Ovary (tissue), 9 donors: ENCODE measurements around the gene SLC5A5. TPM values are rescaled to one million over a fixed set of nuclear protein-coding genes. Genes with fewer than 3 reads are reported as not detected.

ENCODE experiments used
- DNase-seq, 5 donors: peaks; one replicate each; pipeline ENCODE4 v3.0.0-alpha.2; 2019 to 2020
- H3K27ac ChIP-seq, 2 donors: fragments of 200-600 bp; one replicate each; pipeline versions ENCODE4 v1.5.1 to v1.8.0; 2019 to 2022
- H3K27me3 ChIP-seq: fragments of 200-600 bp; one replicate; pipeline ENCODE4 v1.8.0; 2022
- H3K36me3 ChIP-seq: fragments of 200-600 bp; sonication (generic); one replicate; pipeline ENCODE4 v1.5.1; 2019
- H3K4me1 ChIP-seq: one replicate; pipeline ENCODE4 v1.8.1; 2013; ENCODE audit warnings: mild to moderate bottlenecking, moderate library complexity; ENCODE audit not compliant: insufficient read depth
- H3K4me3 ChIP-seq: fragments of 200-600 bp; sonication (generic); one replicate; pipeline ENCODE4 v1.5.1; 2017
- H3K9me3 ChIP-seq, 2 donors: fragments of 200-600 bp in 1 of 2; sonication (generic) in 1 of 2; one replicate each; pipeline versions ENCODE4 v1.5.1 to v1.8.1; 2013 to 2019; ENCODE audit warnings: mild to moderate bottlenecking in 1 of 2, moderate library complexity in 1 of 2
- CTCF ChIP-seq, 3 donors: fragments of 450-650 bp in 2 of 3; fragments of 200-600 bp in 1 of 3; IDR thresholded peaks; one replicate each; pipeline versions ENCODE4 v1.5.1 to v1.8.0; 2016 to 2022; ENCODE audit warnings: antibody characterized with exemption in 3 of 3, mild to moderate bottlenecking in 1 of 3
- EP300 ChIP-seq: sonication (generic); formaldehyde crosslinking; IDR thresholded peaks from one replicate; pipeline ENCODE4 v1.6.1; 2017; ENCODE audit warnings: antibody characterized with exemption
- POLR2A ChIP-seq: fragments of 450-650 bp; IDR thresholded peaks from one replicate; pipeline ENCODE4 v1.6.1; 2017; ENCODE audit warnings: antibody characterized with exemption, mild to moderate bottlenecking, moderate library complexity
- WGBS, 3 donors: extraction: QIAGEN DNeasy Blood & Tissue Kit in 1 of 3; methylation state at CpG; one replicate each; pipeline versions ENCODE4 v1.1.5 to v1.1.7; 2013 to 2017; 5-methylcytosine and 5-hydroxymethylcytosine counted together
- intact Hi-C, 4 donors: fragments of 100-400 bp; cut with DNase I; formaldehyde crosslinking; loops; one replicate each; pipeline versions ENCODE4 v1.11.0 to v1.15.1; 2022 to 2023
- polyA plus RNA-seq, 2 donors: library from polyadenylated mRNA; stranded (reverse); fragments of 200-250 nt in 1 of 2; fragments of 350-450 nt in 1 of 2; fragmentation: Illumina TruSeq in 1 of 2; extraction: RNeasy Lipid Tissue Mini Kit (QIAGEN cat#74804) in 1 of 2; gene quantifications; one replicate each; pipeline ENCODE4 v1.2.3, GENCODE V29; 2013 to 2014
- total RNA-seq, 7 donors: library from RNA; depleted of rRNA in 2 of 7; stranded (reverse); fragments of >200 nt in 2 of 7; fragmentation: NEBNext Ultra II Directional in 3 of 7; extraction: Animal tissue kit (Norgen Biotek cat#: 25700) in 3 of 7; gene quantifications; one replicate each; pipeline versions ENCODE4 v1.1.0 to v1.2.4, GENCODE V29; 2016 to 2023
- donor health status: DM: no; HTN: no; CAD: no; lungs with moderate emphysema.
- donor health status: DM: no; HTN: no; CAD: no.
- donor health status: Bipolar disorder and iron deficiency.
- donor health status: DM: yes; HTN: yes; CAD: no.
- donor health status: DM: no; HTN: no; CAD: no.
- donor health status: DM: yes; HTN: yes; CAD: no.

SLC5A5 gene
- total and polyA plus RNA-seq, 9 donors, result 0.07 TPM; not detected in 8

- Histone ChIP-seq H3K9me3 (no peaks in the 10 kb centered on the region), H3K27me3 (no peaks in the 10 kb centered on the region), H3K4me1 (peaks cover 12% of the 10 kb centered on the region), H3K36me3 (no peaks in the 10 kb centered on the region), H3K27ac (no peak overlapping the region), H3K4me3 (no peak overlapping the region)
- TF ChIP-seq EP300 (no peak), POLR2A (no peak), CTCF (IDR thresholded peaks at IDR 0.05) (no peak)
- WGBS, 3 donors, result 71 to 79% (median 74%) methylated on average over 14 of the region's 14 CpGs
- intact Hi-C loops, result no loop called here
- DNase-seq, result no peak
Measured at GRCh38 chr19:17843908-17844490, 27.7 kb upstream of the SLC5A5 start.

GRCh38 chr19:17846146-17846545, 25.6 kb upstream of the SLC5A5 start:
- intact Hi-C loops, result no loop called here
- Histone ChIP-seq H3K36me3 (no peaks in the 10 kb centered on the region), H3K4me1 (peaks cover 12% of the 10 kb centered on the region), H3K4me3 (no peak overlapping the region), H3K27ac (no peak overlapping the region), H3K9me3 (no peaks in the 10 kb centered on the region), H3K27me3 (no peaks in the 10 kb centered on the region)
- no peak for TF ChIP-seq EP300
- TF ChIP-seq POLR2A, result no peak
- no peak for TF ChIP-seq CTCF (IDR thresholded peaks at IDR 0.05)
- no peak for DNase-seq
- WGBS, 3 donors, result 90 to 92% (median 92%) methylated on average over 8 of the region's 8 CpGs

- intact Hi-C loops, result no loop called here
- Histone ChIP-seq H3K27ac (peak within 1 kb of the TSS; percentile 56 to 82), H3K9me3 (no peaks in the 10 kb centered on the region), H3K4me3 (peak within 1 kb of the TSS; percentile 25), H3K36me3 (no peaks in the 10 kb centered on the region), H3K27me3 (no peaks in the 10 kb centered on the region), H3K4me1 (peaks cover 12% of the 10 kb centered on the region)
- 4 to 8% (median 4%) methylated on average over 31 to 40 of the region's 40 CpGs for WGBS, 3 donors
- peak; percentile 83 to 90 (median 88) for DNase-seq
- TF ChIP-seq CTCF (IDR thresholded peaks at IDR 0.05) (no peak), POLR2A (no peak), EP300 (no peak)
Measured at GRCh38 chr19:17847538-17848366, 24.0 kb upstream of the SLC5A5 start, which contains the start of gene JAK3. JAK3 (minus strand) TSS chr19:17847982; CDS start chr19:17844417, 3,565 bp downstream.

- intact Hi-C loops, result no loop called here
- Histone ChIP-seq H3K4me1 (peaks cover 5% of the 10 kb centered on the region), H3K36me3 (no peaks in the 10 kb centered on the region), H3K27me3 (no peaks in the 10 kb centered on the region), H3K4me3 (no peak overlapping the region), H3K9me3 (no peaks in the 10 kb centered on the region), H3K27ac (no peak overlapping the region)
- no peak for TF ChIP-seq CTCF (IDR thresholded peaks at IDR 0.05)
- no peak for TF ChIP-seq EP300
- TF ChIP-seq POLR2A, result no peak
- WGBS, 3 donors, result 66% methylated on average over 14 of the region's 14 CpGs
- DNase-seq, result no peak
Measured at GRCh38 chr19:17848595-17849292, 23.0 kb upstream of the SLC5A5 start.
